HTERT RPE-1 (cell line): Measurements from ENCODE around the gene JAZF1.
"Not testable (repeated sequence)": the region's sequence is repeated elsewhere in the genome, so short reads cannot be mapped to it uniquely, and the experiment has no call there.

ENCODE experiments used
- in situ Hi-C: fragments of 300-500 bp; cut with MboI; formaldehyde crosslinking; loops from 4 replicates; pipeline ENCODE4 v1.14.3; 2020; ENCODE audit warnings: low sequenced_read_pairs

JAZF1 gene

DNA sequence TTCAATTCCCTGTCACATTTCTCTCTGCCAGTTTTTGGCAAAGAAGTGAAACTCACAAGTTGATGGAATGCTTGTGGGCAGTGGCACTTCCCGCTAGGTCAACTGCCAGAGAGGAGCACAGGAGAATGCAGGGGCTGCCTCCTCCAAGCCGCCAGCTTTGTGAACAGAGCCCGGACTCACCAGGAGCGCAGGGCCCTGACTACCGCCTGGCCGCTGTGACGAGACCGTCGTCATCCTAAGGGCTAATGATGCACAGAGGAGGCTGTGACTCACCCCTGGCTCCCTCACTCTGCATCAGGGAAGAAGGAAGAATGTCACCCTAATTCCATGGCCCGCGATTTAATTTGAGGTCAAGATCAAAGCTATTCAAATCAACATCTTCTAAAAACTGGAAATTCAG is 316.7 kb downstream of the JAZF1 start:
- in situ Hi-C loops, result no loop called here

DNA sequence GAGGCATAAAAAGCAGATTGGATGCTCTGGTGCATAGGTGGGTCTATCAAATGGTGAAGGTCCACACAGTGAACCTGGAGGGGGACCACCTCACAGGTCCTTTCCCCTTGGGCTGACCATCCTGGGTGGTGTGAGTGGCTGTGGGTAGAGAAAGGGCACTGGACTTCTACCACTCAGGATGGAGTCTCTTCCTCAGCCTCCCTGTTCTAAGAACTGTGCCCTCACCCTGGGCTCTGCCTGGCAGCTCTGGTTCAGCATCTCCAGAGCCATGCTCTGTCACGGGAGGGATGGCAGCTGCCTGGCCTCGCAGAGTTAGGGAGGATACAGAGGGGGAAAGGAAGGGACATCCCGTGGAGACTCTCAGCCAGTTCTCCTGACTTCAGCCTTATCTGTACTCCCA is 318.8 kb downstream of the JAZF1 start:
- in situ Hi-C loops, result no loop called here

DNA sequence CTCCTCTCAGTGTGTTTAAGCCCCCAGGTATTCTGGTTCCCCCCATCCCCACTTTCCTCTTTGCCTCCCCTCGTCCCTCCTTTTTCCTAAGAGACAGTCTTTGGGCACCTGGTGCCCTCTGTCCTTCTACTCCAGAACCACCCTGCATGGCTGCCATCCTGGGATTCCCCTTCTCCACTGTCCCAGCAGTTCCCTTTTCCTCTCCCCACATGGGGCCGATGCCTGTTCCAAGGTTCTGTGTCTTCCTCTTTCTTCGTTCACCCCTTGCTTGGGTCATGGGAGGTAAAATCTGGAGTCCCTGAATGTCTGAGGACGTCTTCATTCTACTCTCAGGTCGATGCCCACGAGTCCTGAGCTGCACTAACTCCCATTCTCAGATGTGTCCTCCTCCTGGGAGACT is 319.8 kb downstream of the JAZF1 start:
- in situ Hi-C loops, result no loop called here

DNA sequence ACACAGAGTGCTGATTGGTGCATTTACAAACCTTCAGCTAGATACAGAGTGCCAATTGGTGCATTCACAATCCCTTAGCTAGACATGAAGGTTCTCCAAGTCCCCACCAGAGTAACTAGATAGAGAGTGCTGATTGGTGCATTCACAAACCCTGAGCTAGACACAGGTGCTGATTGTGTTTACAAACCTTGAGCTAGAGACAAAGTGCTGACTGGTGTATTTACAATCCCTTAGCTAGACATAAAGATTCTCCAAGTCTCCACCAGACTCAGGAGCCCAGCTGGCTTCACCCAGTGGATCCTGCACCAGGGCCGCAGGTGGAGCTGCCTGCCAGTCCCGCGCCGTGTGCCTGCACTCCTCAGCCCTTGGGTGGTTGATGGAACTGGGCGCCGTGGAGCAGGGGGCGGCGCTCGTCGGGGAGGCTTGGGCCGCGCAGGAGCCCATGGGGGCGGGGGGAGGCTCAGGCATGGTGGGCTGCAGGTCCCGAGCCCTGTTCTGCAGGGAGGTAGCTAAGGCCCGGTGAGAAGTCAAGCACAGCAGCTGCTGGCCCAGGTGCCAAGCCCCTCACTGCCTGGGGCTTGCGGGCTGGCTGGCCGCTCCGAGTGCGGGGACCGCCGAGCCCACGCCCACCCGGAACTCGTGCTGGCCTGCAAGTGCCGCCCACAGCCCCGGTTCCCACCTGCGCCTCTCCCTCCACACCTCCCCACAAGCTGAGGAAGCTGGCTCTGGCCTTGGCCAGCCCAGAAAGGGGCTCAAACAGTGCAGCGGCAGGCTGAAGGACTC is 323.7 kb downstream of the JAZF1 start:
- in situ Hi-C loops, result not testable (repeated sequence)

DNA sequence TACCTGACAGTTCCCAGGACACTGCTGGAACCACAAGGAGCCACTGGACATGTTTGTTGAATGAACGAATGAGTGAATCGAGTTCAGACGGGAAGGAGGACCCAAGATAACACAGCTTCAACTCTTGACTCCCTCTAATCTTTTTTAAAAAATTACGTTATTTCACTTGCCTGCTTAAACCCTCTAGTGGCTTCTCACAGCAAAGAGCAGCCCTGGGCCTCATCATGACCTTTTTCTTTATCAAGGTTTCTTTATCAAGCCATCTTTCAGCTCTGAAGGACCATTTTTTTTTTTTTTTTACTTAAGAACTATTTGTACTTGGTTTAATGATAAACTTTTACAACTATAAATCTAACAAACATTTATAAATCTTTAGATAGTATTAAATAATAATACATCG is 330.1 kb downstream of the JAZF1 start:
- in situ Hi-C loops, result no loop called here

DNA sequence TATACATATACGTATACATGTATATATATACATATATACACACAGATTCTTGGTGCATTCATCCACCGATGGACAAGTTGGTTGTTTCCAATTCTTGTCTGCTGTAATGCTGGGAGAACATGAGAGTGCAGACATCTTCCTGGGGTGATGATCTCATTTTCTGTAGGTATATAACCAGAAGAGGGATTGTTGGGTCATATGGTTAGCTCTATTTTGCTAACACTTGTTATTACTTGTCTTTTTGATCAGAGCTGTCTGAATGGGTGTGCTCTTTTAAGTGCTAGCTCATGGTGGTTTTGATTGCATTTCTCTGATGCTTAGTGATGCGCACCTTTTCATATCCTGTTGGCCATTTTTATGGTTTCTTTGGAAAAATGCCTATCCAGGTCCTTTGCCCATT is 334.2 kb downstream of the JAZF1 start:
- in situ Hi-C loops, result no loop called here

DNA sequence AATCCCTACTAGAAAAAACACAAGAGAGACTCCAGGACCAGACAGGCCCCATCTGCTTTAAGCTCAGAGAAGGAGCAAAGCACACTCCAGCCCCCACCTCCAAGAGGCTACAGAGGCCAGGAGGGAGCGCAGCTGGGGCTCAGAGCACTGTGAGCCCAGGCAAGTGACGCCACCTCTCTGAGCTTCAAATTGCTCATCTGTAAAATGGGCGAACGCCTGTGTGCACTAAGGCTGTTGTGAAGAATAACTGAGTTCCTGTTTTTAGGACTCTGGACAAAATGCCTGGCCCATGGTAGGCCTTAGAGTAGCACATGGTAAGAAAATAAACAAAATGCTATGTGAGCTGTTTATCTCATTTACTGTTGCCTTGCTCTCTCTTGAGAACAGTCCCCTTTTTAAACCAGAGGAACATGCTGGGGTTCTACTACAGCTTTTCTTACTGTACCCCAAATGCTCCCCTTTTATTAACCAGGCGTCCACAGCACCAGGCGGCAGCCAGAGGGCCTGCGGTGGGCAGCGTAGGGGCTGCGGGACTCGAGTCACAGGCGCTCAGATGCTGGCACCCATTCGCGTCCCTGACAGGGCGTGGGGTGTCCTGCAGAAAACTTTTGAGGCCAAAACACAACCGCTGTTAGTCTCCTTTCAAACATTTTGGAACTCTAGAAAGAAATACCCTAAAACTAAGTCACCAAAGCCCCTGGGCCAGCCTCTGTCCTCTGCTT is 336.9 kb downstream of the JAZF1 start:
- in situ Hi-C loops, result no loop called here

DNA sequence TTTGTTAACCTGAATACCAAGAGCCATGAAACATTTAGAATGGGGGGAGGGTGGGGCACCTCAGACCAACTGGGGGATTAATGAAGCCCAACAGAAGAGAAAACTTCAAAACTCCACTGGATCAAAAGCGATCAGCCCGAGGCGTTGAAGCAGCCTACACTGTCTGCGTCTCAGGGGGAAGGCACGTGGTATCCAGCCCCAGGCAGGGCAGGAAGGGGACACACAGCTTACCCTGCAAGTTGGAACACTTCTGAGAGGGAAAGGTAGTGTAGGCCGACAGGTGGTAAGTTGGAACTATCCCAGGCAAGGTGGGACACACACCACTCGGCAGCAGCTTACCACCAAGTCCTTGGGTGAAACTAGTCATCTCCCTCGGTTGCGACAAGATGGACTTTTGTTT is 337.7 kb downstream of the JAZF1 start:
- in situ Hi-C loops, result no loop called here

DNA sequence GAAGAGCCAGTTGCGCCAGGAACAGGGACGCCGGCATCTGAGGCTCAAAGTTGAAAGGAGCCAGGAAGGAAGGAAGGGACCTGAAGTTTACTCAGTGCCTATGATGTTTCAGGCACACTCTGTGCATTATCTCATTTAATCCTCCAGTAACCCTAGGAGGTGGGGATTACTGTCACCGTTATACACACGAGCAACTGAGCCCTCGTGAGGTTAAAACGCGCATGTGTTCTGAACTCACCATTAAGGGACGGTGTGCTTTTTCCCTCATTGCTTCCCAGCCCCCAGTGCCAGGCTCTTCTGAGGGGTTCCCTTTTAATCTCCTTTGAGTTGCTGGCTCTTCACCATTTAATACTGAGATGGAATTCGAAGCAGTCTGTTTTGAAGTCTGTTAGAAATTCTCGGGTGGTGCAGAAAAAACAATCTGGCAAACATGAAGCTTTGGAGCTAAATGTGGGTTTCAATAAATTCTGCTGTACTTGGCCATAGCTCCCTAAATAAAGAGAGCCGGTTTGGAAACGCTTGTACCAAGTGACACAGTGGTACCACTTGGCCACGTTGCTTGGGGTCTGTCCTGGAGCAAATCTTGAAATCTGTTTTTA is 338.4 kb downstream of the JAZF1 start:
- in situ Hi-C loops, result no loop called here

DNA sequence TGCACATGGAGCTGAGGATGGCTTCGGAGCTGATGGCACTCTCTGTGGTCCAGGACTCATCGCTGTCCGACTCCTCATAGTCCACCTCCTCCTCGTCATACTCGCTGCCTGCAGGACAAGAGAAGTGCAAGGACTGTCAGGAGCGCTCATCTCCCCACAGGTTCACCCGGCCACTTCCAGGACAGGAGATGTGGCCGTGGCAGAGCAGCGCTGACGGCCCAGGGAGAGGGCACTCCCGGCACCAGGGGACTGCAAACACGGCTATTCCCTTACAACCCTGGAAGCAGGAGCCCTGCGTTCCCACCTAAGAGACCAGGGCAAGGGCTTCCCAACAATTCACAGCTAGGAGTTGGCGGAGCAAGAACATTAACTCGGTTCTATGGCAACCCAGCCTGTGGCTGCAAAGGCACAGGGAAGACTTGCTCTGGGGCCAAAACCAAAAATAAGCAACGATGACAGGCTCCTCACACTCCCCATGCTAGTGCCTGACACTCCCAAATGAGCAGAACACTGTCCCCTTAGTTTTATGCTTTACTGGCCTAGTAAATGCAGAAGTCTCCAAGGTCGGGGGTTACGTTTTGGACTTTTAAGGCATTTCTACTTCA is 339.7 kb downstream of the JAZF1 start:
- in situ Hi-C loops, result no loop called here

DNA sequence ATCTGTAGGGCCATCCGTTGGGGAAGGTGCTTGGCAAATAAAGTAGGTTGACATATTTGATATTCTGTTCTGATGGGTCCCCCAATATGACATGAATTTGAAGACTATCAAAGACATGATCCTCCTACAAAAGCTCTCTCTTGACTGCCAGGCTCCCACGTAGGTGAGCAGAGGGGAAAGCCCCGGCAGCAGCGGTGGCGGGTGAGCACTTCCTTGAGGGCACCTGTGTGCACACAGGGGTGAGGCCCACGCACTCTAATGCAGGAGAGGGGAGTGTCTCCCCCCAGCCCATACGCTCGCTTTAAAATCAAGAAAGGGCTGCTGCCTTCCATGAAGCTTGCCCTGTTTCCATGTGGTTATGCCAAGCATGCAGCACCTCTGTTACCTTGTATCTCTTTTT is 340.3 kb downstream of the JAZF1 start:
- in situ Hi-C loops, result no loop called here

DNA sequence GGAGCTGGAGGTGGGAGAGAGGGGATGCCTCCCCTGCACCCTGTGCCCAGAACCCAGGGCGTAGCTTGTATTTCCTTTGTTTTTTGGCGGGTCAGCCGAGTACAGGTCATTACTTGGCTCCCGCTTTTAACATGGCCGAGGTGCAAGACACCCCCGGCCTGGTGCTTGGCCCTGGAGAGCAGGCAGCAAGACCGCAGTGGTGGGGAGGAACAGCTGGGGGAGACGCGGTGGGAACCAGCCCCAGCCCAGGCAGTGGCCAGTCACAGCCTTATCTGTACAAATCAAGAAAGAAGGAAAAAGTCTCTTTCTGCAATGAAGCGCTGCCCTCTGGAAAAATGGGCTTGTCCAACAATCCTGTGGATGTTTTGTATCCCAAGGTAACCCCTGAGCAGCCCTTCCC is 341.5 kb downstream of the JAZF1 start:
- in situ Hi-C loops, result no loop called here

DNA sequence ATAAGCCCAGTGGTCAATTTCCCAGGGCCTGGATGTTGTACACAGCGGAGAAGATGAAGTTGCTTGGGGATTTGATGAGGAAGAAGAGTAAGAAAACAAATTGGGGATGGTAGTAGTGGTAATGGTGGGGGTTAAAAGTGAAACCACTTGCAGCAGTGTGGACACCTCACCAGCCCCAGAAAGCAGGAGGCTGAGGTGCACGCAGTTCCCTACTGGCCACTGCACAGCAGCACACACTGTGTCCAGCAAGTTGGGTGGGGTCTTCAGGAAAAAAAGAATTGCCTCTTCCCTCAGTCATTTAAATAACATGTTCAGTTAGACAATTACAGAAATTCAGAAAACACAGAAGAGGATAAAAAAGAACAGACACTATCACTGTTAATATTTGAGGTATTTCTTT is 344.1 kb downstream of the JAZF1 start:
- in situ Hi-C loops, result no loop called here

DNA sequence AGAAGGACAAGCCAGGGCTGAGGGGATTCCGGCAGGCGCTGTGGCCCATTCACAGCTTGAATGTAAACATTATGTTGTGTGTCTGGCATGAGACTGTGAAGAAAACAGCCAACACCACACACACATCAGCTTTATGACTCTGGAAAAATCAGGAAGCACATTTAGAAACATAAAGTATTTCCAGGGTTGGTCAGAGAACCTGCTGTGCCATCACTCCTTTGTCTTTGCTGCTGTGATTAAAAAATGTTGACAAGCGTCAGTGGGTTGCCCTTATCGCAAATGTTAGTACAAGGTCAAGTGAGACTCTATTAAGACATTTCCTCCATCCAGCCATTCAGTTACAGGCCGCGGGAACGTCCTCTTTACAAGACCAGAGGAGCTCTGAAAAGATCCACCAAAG is 345.2 kb downstream of the JAZF1 start:
- in situ Hi-C loops, result no loop called here

DNA sequence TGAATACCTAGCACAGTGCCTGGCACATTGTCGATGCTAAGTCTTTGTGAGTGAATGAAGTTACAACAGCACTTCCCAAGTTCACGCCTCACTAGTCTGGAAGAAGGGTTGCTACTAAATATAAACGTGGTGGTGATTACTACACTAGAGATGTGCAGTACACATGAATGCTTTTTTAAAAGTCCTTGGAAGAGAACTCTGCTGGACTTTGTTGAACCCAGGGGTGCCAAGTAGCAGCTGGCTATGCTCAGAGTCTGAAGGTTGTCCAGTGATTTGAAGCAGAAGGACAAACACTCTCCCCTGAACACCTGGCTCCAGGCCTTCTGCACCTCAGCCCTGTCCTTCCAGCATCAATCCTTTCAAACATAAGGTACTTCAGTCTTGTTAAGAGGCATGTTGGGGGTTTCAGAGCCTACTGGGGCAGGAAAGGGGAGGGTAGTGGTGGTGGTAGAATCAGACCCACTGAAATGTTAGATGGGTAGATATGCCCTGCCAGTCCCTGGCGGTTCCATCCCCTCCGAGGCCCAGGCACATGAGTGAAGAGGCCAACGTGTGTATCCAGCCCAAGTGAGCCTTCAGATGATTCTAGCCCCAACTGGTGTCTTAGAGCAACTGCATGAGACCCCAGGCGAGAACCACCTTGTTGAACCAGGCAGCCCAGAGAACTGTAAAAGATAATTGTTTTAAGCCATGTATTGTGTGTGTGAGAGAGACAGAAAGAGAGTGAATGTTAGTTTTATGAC is 346.2 kb downstream of the JAZF1 start:
- in situ Hi-C loops, result no loop called here

DNA sequence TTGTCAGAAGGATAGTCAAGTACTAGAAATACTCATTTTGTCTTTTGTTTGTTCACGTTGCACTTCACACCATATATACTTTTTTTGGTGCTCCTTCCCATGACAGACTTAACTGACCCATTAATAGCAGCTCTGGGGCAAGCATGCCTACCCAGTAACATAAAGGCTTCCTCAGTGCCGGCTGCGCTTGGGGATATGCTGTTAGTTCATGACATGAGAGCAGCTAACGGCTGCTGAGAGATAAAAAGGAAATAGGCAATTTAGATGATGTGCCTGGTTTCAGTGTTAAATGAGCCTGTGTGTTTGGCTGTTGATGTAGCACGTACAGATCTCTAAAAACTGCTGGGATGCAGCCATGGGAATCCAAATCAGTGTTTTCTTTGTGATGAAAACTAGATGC is 354.2 kb downstream of the JAZF1 start:
- in situ Hi-C loops, result no loop called here

DNA sequence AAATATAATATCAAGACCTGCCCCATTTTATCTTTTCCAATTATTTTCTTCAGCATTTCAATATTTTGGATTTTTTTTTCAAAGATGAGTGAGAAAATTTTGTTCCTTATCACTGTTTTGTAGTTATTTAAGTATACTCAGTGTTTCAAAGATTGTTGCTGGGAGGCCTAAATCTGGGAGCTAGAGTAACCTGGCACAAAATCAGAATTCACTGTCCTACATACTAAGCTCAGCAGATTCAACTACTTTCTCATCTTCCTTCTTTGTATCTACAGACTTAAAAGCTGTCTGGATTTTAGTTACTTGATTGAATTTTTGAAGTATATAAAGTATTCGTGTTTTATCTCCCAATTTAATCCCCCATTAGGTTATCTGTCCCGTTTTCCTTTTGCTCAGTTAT is 354.7 kb downstream of the JAZF1 start:
- in situ Hi-C loops, result no loop called here

DNA sequence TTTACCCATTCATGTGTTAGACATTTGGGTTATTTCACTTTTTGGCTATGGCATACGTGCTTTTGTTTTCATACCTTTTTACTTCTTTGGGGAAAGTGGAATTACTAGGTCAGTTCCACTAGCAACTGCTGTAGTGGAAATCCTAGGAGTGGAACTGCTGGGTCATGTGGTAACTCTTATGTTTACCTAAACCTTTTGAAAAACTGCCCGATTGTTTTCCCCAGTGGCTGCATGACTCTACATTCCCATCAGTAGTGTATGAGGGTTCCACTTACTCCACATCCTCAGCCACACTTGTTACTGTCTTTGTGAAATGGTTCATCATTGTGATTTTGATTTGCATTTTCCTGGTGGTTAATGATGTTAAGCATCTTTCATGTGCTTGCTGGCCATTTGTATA is 358.4 kb downstream of the JAZF1 start:
- in situ Hi-C loops, result no loop called here

DNA sequence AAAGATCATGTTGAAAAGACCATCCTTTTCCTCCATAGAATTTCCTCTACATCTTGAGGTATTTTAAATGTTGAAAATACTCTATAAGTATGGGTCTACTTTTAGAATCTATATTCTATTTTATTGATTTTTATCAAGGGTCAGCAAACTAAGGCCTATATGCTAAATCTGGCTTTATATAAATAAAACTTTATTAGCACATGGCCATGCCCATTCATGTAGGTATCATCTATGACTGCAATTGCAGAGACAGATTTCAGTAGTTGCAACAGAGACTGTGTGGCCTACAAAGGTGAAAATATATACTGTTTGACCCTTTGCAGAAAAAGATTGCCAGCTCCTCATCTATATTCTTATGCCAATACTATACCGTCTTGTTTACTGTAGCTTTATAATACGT is 367.9 kb downstream of the JAZF1 start:
- in situ Hi-C loops, result no loop called here

DNA sequence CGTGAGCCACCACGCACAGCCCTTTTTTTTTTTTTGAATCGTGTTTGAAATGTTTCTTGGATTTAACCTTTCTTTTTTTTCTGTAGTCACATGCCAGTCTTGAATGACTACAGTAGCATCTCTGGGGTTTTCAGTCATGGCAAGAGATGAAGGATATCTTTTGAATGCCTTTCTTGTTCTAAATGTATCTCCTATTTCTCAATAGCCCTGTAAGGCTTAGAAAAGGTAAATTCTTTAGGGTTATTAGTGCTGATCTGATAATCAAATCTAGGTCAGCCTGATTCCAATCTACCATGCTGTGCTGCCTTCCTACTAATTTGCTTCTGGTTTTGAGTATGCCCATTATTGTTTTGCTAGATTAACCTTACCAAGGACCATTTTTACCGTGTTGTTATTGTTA is 370.4 kb downstream of the JAZF1 start:
- in situ Hi-C loops, result no loop called here

DNA sequence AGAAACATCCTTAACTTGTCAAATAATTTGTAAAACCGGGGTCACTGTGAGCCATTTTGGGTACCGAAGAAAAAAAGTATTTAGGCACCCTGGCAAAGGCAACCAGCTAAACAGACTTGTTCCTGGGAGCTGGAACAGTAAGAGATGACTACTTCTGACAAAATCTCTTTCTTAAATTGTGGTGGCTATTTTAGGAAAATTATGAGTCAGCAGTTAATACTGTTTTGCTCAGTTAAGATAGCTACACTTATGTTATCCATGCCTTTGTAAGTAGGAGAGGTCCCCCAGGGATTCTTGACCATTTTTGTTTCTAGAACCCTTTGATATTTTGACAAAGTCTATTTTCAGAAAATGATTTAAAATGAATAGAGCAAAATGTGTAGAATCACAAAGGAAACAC is 372.0 kb downstream of the JAZF1 start:
- in situ Hi-C loops, result no loop called here
